GM19099 (cell line): ENCODE data around the gene ADGRB2.

Experiments
- POLR2A ChIP-seq: IDR thresholded peaks from 3 replicates; pipeline ENCODE4 v1.6.1; 2011; ENCODE audit warnings: low read depth; ENCODE audit not compliant: insufficient read length; ENCODE audit errors: extremely low read depth

ADGRB2 gene

DNA sequence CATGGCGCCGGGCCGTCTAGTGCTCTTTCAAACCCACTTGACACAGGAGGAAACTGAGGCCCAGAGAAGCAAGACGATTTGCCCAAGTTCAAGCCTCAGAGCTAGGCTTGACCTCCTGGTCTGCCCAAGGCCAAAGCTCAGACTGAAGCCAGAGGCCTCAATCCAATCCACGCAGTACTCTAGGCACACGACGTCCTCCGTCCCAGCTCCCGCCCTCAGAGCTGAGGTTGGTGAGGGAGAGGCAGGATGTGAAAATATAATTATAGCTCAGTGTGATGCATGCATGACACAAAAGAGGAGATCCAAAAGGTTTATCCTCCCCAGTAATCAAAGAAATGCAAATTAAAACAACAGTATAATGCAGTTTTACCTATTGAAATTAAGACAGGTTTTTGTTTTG, 15.5 kb upstream of the ADGRB2 start:
- no peak for TF ChIP-seq POLR2A

DNA sequence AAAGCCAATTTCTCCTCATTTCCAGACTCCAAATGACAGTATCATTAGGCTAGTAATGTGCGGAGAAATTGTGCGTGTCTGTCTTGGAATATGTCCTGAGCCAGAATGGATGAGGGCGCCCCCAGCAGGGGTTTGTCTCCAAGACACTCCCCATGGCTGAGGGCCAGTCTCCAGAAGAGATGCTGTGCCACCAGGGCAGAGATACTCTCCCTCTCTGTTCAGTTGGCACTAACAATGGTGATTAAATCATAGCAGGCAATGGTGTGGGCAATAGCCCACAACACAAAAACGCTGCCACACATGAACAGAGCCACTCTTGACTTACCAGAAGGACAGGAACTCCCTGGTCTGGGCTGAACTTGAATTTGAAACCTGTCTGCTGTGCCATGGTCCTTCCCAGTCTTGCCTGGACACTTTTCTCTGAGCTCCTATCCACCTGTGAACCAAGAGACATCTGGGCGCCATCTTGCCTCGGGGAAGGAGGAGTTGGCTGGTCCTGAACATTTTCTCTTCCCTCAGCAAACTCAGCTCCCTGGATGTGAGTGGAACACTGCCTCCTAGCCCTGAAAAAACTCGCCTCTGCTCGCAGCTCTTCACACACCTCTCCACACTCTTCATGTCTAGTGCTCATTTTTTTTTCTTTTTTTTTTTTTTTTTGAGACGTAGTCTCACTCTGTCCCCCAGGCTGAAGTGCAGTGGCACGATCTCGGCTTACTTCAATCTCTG, 14.8 kb upstream of the ADGRB2 start:
- no peak for TF ChIP-seq POLR2A

DNA sequence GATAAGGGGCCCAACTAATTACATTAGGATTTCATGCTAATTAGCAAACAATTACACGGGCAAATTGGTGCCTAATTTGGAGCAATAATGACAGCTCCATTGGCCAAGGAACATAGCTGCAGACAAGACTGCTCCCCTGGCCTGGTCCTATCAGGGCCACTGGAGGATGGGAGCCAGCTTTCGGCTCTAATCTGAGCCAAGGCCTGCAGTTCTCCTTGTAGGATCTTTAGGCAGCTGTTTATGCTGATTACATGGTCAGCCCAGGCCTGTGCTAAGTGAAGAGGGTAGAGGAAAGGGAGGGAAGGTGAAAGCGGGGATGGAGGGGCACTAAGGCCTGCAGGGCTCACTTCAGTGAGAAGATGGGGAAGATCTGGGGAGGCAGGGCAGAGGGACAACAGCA, 12.4 kb upstream of the ADGRB2 start:
- no peak for TF ChIP-seq POLR2A

DNA sequence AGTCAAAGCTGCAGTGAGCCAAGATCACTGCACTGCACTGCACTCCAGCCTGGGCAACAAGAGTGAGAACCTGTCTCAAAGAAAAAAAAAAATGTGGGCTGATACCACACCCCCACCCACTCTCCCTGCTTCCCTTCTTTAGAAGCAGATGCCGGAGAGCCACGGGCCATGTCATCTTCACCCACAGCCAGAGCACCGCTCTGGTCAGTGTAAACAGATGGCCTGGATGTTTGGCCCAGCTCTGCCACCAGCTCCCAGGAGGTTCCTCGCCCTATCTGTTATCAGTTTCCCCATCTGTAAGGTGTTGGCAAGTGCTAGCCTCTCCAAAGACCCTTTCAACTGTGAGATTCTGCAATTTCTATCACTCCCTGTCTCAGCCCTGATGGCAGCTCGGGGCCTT, 11.9 kb upstream of the ADGRB2 start:
- TF ChIP-seq POLR2A: no peak

DNA sequence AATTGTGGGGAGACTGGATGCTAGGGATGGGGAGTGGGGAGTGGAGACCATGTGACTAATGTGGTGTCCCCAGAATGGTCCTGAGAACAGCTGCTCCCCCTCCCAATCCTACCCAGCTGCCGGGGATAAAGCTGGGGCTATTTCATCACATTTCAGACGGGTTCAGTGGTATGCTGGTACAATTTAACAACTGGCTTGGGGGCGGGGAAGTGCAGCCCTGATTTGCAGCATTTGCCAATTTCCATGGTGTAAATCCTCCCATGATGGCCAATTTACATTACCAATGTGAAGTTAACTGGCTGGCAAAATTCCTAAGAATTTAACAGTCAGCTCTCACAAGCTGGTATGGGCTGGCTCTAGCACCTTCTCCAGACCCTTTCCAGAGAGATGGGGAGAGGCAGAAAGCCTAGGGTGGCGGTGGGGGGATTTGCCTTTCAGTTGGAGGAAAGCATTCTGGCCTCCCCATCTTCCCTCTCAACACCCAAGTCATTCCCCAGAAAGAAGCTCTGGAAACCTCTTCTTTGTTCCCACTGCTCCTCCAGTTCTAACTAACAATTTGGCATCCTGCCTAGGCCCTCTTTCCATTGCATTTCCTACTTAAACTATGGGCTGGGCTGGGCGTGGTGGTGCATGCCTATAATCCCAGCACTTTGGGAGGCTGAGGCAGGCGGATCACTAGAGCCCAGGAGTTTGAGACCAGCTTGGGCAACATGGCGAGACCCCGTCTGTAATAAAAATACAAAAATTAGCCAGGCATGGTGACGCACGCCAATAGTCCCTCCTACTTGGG, 11.3 kb upstream of the ADGRB2 start:
- TF ChIP-seq POLR2A: no peak

DNA sequence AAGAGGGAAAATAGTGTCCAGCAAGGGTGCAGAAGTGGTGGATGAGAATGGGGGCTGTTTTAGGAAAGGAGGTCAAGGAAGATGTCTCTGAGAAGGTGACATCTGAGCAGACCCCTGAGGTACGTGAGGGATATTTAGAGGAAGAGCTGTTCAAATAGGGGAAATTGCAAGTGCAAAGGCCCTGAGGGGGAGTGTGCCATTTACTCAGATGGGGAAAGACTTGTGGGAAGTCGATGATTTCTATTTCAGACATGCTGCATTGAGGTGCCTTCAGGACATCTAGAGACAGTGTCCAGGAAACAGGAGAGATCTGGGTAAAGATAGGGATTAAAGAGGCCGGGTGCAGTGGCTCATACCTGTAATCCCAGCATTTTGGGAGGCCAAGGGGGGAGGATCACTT, 10.4 kb upstream of the ADGRB2 start:
- TF ChIP-seq POLR2A: no peak

DNA sequence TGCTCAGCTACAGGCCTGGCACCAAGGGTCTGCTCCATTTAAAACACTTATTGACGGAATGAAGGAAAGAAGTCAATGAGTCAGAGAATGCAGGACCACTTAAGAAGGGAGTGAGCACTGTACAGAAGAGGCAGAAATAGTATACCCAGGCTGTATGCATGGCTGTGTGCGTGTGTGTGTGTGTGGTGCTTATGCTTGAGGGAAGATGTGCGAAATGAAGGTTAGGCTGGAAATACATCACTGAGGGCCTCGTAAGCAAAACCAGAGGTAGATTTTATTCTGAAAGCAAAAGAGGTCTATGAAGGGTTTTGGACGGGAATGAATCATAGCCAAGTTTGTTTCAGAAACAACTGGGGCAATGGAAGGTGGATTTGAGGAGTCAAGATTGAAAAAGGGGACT, 9.7 kb upstream of the ADGRB2 start:
- no peak for TF ChIP-seq POLR2A

DNA sequence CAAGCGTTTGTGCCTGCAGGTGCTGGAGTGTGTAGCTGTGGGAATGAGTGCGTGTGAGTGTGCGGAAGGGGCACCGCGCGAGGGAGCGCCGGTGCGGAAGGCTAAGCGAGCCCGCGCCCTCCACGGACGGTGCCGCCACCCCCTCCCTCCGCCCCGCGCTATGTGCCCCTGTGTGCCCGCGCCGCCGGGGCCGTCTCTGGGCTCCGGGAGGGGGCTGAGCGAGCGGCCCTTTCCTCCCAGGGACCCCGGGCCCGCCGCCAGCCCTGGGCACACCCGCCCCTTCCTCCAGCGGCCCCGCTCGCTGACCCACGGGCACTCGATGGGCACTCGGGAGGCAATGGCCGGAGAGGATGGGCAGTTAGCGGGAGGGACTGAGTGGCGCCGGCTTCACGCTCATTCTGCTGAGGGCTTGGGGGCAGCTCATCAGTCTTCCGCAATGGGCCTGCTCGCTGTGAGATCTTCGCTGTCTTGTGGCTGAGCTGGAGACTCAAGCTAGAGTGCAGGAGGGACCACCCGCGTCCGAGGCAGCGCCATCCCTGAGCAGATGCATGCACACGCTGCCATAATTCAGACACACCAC, 8.6 kb upstream of the ADGRB2 start:
- TF ChIP-seq POLR2A: no peak

DNA sequence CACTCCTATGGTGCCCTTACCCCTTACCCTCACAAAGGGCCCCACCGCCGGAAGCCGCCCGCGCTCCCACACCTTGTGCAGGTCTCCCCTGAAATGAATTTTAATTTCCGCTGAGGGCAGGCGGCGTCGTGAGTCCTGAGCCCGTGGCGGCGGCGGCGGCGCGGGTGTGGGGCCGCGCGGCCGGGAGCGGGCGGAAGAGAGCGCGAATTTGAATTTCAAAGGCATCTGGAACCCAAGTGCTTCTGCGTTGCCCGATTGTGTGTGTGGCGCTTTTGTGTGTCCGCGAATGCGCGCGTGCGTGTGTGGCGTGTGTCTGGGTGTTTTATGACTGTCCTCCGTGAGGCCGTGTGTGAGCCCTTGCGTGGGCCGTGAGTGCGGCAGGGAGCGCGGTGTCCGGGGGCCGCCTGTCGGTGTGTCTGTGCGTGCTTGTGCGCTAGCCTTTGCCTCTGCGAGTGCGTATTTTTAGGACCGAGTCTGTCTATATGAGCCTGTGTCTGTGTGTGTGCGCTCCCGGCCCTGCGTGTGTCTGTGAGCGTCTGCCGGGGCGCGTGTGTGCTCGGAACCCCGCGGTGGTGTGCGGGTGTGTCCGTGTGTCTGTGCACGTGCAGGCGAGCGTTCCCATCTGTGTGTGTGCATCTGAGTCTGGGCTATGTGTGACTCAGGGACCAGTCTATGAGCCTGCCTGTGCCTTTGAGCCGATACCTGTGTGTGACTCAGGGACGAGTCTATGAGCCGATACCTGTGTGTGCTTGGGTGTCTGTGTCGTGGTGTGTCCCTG, 7.9 kb upstream of the ADGRB2 start:
- TF ChIP-seq POLR2A: no peak

DNA sequence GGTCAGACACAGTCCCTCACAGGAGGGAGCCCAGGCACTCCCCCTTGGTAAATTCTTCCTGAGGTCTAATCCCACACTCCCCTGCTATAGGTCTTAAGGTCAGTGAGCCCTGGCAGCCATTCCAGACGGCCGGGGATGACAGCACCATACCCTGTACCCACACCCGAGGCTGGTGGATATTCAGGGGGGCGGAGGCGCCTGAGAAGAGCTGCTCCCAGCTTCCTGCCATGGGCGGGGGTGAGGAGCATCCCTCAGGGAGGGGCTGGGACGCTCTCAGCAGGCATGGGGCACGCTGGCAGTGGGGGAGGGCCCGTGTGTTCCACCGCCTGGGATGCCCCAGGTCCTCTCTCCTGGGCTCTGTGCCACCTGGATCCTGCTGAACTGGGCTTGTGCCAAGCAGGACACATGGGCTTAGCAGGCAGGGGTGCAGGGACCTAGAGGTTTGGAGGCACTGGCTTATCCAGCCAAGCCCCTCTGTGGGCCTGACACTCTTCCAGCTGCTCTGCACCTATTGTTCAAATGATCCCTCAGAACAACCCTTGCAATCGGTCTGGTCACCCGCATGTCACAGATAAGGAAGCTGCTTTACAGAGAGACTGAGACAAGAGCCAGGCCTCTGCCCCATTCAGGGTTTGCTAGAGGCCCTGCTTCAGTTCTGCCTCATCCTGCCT, 5.7 kb upstream of the ADGRB2 start:
- TF ChIP-seq POLR2A: no peak

DNA sequence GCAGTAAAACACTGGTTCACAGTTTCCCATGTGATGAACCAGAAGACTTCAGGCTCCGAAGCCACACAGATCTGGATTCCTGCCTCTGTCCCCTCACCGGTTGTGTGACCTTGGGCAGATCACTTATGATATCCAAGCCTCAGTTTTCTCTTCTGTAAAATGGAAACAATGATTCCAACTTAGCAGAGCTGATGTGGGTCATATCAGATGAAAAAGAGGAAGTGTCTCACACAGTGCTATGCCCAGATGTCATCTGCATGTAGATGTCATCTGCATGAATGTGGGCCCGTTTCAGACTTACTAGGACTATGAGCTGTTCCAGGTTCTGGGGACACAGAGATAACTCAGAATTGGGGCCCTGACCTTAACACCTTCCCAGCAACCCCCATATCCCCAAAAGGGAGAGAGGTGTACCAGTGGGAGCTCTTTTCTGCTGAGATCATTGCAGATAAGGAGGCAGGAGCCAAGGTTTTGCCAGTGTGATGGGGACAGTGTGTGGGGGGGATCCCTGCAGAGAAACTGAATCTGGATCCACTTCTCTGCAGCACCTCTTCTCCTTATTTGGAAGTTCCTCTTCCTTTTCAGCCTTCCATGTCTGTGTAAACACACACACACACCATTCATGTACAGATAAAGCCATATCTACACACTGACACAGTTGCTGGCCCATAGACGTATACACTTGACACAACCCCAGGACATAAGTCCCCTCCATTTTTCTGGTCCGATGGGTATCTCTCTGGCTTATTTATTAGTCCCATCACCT, 5.0 kb upstream of the ADGRB2 start:
- no peak for TF ChIP-seq POLR2A

DNA sequence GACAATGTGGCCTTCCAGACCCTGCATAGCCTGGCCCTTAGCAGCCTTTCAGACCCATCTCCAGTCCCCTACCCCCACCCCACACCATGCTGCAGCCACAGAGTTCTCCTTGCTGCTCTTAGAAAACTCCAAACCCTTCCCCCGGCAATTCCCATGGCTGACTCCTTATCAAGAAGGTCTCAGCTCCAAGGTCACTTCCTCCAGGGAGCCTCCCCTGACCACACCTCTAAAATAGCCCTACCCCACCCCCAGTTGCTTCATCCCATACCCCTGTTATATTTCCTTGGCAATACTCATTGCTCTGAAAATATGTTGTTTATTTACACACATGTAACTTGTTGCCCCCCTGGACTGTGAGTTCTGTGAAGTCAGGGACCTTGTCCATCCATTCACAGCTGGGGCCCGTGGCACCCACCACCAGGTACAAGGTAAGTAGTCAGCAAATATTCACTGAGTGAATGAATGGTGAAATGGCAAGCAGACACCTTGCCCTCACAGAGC, 4.3 kb upstream of the ADGRB2 start:
- TF ChIP-seq POLR2A: no peak

DNA sequence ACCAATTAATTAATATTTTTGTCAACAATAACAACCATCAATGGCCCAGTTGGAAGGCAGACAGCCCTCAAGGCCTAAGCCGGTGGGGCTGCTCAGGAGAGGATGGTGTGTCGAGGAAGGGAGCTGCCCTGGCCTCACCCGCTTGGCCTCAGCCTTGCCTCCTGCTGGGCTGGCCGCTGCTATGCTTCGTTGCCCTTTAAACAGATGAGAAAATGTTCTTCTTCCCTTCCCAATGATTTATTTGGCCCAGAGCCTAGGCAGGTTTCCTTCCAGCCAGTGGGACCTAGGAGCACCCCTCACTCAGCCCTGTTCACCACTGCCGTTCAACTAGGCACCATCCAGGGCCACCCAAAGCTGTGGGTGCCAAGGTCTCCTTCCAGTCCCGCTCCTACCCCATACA, 3.1 kb upstream of the ADGRB2 start:
- TF ChIP-seq POLR2A: no peak

DNA sequence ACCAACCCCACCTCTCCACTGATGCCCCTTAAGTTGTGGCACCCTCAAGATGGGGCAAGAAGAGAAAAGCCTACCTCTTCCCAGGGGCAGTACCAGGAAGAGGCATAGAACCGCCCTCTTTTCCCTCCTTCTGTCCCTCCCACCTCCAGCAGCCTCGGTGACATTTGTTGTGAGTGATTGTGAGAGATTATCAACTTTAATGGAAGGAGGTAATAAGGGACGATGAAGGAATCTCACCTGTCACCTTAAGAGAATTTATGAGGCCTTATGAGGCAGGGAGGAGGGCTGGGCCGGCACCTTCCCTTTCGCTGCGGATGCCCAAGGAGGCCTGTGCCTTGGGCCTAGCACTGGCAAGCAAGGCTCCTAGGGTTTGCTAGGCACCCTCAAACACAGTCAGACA, 1.4 kb upstream of the ADGRB2 start:
- TF ChIP-seq POLR2A: no peak
